ENCODE results near the gene HTR3C.
A peak's percentile ranks its signal among the peaks of the same experiment; 100 is the strongest.
"Not testable (repeated sequence)": the region's sequence is repeated elsewhere in the genome, so short reads cannot be mapped to it uniquely, and the experiment has no call there.

HTR3C gene, protein sequence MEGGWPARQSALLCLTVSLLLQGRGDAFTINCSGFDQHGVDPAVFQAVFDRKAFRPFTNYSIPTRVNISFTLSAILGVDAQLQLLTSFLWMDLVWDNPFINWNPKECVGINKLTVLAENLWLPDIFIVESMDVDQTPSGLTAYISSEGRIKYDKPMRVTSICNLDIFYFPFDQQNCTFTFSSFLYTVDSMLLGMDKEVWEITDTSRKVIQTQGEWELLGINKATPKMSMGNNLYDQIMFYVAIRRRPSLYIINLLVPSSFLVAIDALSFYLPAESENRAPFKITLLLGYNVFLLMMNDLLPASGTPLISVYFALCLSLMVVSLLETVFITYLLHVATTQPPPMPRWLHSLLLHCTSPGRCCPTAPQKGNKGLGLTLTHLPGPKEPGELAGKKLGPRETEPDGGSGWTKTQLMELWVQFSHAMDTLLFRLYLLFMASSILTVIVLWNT

GRCh38 chr3:184052767-184053166 lies at the start of gene HTR3C:
HTR3C (plus strand) TSS chr3:184053047; CDS start chr3:184053081, 34 bp downstream.
- DNase-seq (ENCODE audit: low spot score): no peak

DNA sequence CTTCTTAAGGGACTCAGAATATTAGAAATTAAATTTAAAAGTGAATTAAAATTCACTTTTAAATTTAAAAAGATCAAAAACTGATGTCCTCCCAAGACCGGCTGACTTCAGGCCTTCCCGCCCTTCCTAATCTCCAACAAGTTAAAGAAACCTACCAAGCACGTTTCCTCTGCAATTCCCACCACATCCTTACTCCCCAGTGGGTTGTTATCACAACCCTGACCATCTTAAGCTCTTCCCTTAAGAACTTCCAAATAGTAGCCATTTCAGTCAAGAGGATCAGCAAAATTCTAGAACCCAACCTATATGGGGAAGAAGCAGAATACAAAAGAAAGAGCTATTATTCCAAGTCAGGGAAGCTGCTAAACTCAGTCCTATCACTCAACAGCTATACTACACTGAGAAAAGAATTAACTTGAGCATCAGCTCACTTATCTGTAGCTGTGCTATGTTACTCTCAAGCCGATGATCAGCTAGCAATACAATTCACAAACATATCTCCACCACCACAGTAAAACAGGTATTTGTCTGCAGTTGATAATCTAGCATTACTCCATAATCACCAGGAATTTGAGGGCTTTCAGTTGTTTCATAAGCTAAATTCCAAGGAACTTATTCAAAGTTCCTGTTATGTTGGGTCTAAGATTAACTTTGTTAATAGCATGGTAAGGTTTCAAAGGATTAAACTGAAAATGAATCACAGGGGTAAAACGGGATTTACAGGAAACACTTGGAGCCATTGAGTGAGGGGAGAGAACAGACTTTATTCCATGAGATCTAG lies 49.5 kb upstream of the HTR3C start:
- no peak for DNase-seq (ENCODE audit: low spot score)

GRCh38 chr3:184004476-184004875 lies 48.4 kb upstream of the HTR3C start:
- no peak for DNase-seq (ENCODE audit: low spot score)

DNA sequence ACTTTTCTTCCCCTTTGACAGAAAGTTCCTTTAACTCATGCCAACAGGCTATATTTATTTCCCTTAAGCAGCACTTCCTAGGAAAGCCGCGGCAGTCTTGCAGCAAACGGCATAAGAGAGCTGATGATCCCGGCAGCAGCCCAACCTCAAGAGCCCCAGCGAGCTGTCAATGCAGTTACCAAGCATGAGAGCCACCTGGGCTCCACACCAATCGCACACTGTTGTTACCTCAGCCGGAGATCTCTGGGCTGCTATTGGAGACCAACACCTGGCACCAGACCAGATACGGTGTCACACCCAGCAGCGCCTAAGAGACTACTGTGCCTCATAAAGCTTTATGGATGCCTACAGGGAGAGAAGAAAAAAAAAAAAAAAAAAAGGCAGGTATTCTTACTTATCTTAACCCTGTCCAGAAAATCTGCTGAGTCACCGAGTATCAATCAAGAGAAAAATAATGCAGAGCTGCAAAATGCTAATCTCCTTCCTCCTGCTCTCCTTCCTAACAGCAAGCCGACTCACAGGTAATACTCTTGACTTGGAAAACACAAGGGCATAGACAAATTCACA lies 46.8 kb upstream of the HTR3C start:
- DNase-seq (ENCODE audit: low spot score): peak; percentile 29

DNA sequence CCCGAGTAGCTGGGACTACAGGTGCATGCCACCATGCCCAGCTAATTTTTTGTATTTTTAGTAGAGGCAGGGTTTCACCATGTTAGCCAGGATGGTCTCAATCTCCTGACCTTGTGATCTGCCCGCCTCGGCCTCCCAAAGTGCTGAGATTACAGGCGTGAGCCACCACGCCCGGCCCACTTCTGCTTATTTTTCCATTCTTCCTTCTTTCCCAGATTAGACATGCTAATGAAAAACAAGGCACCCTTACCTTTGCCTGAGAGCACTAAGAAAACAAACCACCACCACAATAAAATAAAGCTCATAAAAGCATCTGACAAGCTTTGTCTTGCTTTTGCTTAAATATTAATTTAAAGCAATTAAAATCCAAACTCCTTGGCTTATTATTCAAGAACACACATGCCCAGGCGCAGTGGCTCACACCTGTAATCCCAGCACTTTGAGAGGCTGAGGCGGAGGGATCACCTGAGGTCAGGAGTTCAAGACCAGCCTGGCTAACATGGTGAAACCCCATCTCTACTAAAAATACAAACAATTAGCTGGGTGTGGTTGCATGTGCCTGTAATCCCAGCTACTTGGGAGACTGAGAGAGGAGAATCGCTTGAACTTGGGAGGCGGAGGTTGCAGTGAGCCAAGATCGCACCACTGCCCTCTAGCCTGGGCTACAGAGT lies 45.6 kb upstream of the HTR3C start:
- not testable (repeated sequence) for DNase-seq (ENCODE audit: low spot score)

GRCh38 chr3:184008161-184008560 lies 44.7 kb upstream of the HTR3C start:
- no peak for DNase-seq (ENCODE audit: low spot score)

DNA sequence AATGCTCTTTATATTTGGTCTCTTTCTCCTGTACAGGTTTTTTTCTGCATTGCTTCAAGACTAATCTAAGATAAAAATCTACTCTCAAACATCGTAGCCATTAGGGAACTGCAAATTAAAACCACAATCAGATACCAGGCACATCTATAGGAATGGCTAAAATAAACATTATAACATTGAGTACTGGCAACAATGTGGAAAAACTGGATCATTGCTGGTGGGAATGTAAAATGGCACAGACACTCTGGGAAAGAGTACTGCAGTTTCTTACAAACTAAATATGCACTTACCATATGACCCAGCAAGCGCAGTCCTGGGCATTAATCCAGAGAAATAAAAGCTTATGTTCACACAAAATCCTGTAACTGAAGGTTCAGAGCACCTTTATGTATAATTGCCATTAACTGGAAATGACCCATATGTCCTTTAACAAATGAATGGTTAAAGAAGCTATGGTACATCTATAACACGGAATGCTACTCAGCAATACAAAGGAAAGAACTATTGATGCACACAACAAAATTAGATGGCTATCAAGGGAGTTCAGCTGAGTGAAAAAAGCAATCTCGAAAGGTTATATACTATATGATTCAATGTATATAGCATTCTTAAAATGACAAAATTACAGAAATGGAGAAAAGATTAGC lies 41.5 kb upstream of the HTR3C start:
- no peak for DNase-seq (ENCODE audit: low spot score)

- DNase-seq (ENCODE audit: low spot score): no peak
Observed at GRCh38 chr3:184011937-184012889, 40.6 kb upstream of the HTR3C start.

DNA sequence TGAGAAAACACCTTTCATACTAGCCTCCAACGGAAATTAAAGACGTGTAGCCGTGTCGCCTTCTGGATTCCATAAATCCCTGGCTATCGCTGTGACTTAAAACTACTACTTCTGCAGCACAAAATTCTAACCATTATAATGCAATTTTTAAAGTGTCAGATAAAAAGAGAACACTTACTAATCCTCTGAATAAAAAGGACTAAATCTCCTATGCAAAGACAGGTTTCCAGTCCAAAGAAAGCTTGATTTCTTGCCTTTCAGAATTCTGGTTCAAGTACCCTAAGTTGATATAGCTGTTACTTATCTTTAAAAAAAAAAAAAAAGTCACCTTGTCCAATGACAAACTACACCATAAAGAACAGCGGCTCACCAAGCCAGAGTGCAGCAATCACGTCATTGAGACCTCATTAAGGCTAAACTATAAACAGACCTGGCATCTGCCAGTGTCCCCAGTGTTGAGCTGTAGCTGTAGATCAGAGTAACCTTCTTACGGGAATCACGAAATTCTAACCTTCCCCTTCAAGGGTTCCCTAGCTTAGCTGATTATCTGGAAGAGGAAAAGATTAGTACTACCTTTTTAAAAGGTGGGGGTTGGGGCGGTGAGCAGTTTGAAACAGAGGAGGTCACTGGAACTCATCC lies 37.3 kb upstream of the HTR3C start:
- DNase-seq (ENCODE audit: low spot score): no peak

- DNase-seq (ENCODE audit: low spot score): no peak
Observed at GRCh38 chr3:184016169-184016570, 36.7 kb upstream of the HTR3C start.

DNA sequence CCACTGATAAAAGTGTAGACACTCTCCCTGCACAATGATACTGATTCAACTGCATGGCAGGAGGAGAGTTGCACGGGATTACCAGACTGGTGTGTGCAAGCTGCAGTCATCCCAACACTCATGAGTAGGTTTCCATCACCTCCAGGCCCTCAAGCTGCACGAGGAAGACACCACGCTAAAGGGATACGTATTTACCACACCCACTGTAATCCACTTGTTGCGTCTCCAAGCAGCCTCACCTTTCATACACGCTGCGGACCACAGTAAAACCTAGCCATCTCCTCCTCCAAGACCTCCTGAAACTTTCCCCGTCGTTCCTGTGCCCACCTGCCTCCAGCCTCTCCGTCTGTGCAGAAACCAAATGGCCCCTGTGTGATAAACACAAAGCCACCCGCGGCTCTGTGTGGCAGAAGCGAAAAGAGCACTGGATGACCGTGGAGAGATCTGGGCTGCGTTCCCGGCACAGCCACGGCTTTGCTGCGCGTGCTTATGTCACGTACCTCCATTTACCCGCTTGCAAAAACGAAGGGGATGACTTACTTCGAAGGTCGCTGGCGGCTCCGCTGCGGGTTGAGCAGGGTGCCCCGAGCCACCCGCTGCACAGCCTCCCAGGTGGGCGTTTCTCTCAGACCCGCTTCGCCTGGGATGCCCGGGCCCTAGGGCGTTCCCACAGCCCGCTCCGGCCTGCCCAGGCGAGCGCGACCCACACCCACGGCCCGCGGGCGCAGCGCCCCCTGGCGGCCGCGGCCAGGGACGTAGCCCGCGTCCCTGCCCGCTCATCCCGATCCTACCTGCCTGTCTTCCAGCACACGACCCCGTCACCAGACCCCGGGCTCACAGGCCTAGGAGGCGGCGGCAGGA lies 35.8 kb upstream of the HTR3C start:
- DNase-seq (ENCODE audit: low spot score): peak; percentile 64

GRCh38 chr3:184017672-184018423 lies 35.0 kb upstream of the HTR3C start, which contains the start of gene ABCC5:
ABCC5 (minus strand) TSS chr3:184017884; CDS start chr3:184014392, 3,492 bp downstream.
- peak; percentile 95 for DNase-seq (ENCODE audit: low spot score)

DNA sequence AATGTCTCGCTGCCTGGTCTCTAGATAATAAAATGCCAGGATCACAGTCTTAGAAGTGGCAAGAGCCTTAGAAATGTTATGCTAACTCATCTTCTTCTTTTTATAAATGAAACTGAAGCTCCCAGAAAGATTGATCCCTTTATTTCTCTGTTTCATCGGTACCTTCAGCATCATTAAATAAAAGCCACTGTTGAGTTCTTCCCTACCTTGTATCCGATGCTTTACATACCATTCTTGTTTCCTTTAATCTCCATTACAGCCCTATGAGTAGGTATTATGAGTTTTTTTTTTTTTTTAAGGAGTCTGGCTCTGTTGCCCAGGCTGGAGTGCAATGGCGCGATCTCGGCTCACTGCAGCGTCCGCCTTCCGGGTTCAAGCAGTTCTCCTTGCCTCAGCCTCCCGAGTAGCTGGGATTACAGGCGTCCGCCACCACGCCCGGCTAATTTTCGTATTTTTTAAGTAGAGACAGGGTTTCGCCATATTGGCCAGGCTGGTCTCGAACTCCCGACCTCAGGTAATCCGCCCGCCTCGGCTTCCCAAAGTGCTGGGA lies 34.3 kb upstream of the HTR3C start:
- DNase-seq (ENCODE audit: low spot score): no peak

- DNase-seq (ENCODE audit: low spot score): no peak
Observed at GRCh38 chr3:184022323-184022722, 30.5 kb upstream of the HTR3C start.

DNA sequence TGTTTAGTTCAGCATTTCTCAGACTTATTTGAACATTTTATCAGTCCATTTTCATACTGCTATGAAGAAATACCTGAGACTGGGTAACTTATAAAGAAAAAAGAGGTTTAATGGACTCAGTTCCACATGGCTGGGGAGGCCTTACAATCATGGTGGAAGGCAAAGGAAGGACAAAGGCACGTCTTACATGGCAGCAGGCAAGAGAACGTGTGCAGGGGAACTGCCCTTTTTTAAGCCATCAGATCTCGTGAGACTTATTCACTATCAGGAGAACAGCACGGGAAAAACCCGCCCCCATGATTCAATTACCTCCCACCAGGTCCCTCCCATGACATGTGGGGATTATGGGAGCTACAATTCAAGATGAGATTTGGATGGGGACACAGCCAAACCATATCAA lies 27.6 kb upstream of the HTR3C start:
- DNase-seq (ENCODE audit: low spot score): not testable (repeated sequence)

DNA sequence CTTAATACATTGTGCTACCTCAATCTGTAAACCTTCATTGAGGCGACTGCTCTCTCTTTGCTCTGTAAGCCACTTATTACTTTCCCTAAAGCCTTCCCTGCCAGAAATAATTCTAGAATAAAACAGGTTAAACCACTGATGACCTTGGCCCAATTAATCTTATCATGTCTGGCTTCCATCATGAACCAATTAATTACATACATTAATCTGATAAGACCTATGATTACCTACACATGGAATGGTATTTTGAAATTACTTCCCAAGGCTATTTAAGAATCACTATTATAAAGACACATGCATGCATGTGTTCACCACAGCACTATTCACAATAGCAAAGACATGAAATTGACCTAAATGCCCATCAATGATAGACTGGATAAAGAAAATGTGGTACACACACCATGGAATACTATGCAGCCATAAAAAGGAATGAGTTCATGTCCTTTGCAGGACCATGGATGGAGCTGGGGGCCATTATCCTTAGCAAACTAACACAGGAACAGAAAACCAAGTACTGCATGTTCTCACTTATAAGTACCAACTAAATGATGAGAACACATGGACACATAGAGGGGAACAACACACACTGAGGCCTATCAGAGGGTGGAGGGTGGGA lies 24.5 kb upstream of the HTR3C start:
- DNase-seq (ENCODE audit: low spot score): not testable (repeated sequence)

DNA sequence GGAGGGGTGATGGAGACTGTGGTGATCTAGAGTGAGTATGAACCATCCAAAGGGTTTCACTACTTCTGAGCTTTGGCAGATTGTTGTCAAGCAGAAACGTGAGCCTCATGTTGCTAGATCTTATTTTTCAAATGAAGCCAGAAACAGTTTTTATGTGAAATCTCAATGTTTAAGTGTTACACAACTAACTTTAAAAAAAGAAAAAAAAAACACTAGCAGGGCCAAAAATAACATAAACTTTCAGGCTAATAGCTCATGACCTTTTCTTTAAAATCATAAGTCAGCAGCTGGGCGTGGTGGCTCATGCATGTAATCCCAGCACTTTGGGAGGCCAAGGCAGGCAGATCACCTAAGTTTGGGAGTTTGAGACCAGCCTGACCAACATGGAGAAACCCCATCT lies 23.4 kb upstream of the HTR3C start:
- no peak for DNase-seq (ENCODE audit: low spot score)
